HL-60 (cell line): ENCODE measurements around the gene DLGAP3.

Source experiments
- DNase-seq, 2 experiments: peaks; one replicate each; pipeline ENCODE4 v3.0.0-alpha.2; 2010 to 2020; ENCODE audit warnings: low read depth in 1 of 2, low spot score in 1 of 2
- H3K27ac ChIP-seq: fragments of 250-450 bp; sonication (Bioruptor Pico); replicated peaks from 2 replicates; pipeline ENCODE4 v1.5.1; 2020; ENCODE audit warnings: mild to moderate bottlenecking, moderate library complexity
- H3K27me3 ChIP-seq: fragments of 250-450 bp; sonication (Bioruptor Pico); 2 replicates; pipeline ENCODE4 v1.5.1; 2021; ENCODE audit warnings: mild to moderate bottlenecking, moderate library complexity; ENCODE audit not compliant: insufficient read depth, poor library complexity, severe bottlenecking
- H3K4me3 ChIP-seq: replicated peaks from 2 replicates; pipeline ENCODE4 v1.5.1; 2011; ENCODE audit warnings: mild to moderate bottlenecking, control low read depth, low read length; ENCODE audit not compliant: insufficient read depth
- CTCF ChIP-seq: IDR thresholded peaks from one replicate; pipeline ENCODE4 v1.5.1; 2011; ENCODE audit warnings: low read length, control low read depth, inconsistent platforms; ENCODE audit not compliant: insufficient read depth
- GABPA ChIP-seq: IDR thresholded peaks from 2 replicates; pipeline ENCODE4 v1.6.1; 2012; ENCODE audit warnings: low read depth
- POLR2AphosphoS5 ChIP-seq: IDR thresholded peaks from 2 replicates; pipeline ENCODE4 v1.6.1; 2012; ENCODE audit warnings: low read depth
- REST ChIP-seq: IDR thresholded peaks from 2 replicates; pipeline ENCODE4 v1.6.1; 2012; ENCODE audit warnings: low read depth; ENCODE audit not compliant: insufficient replicate concordance
- SPI1 ChIP-seq: IDR thresholded peaks from 2 replicates; pipeline ENCODE4 v1.6.1; 2012; ENCODE audit warnings: low read depth, mild to moderate bottlenecking, borderline replicate concordance
- long read RNA-seq: library from polyadenylated mRNA; unstranded; transcript quantifications from one replicate; pipeline ENCODE4 v2.0.0, GENCODE V29; 2020

The DLGAP3 gene
- long read RNA-seq: 0 reads

- peaks cover 36% of the 10 kb centered on the region for H3K27me3 ChIP-seq
- H3K27ac ChIP-seq: no peak within 1 kb of the TSS
- no peak within 1 kb of the TSS for H3K4me3 ChIP-seq
- no peak for DNase-seq
- no peak for TF ChIP-seq CTCF
- TF ChIP-seq REST: no peak
- no peak for TF ChIP-seq SPI1
- no peak for TF ChIP-seq POLR2AphosphoS5
- no peak for TF ChIP-seq GABPA
These were observed at the start of gene DLGAP3 for GRCh38 chr1:34929497-34929852. Gene DLGAP3, minus strand, starts transcription at chr1:34929650. Its CDS starts 24,267 bp downstream, at chr1:34905383.

GRCh38 chr1:34978921-34979320, 49.5 kb upstream of the DLGAP3 start:
- no peak for DNase-seq
- H3K27ac ChIP-seq: no peak overlapping the region

GRCh38 chr1:34977858-34978257, 48.4 kb upstream of the DLGAP3 start:
- TF ChIP-seq GABPA: no peak
- TF ChIP-seq REST: no peak
- no peak for TF ChIP-seq CTCF
- no peak for TF ChIP-seq POLR2AphosphoS5
- TF ChIP-seq SPI1: no peak
- Histone ChIP-seq H3K27ac (no peak overlapping the region), H3K27me3 (no peaks in the 10 kb centered on the region), H3K4me3 (no peak overlapping the region)
- no peak for DNase-seq

More at GRCh38 chr1:34978921-34979320, 49.5 kb upstream of the DLGAP3 start:
- H3K4me3 ChIP-seq: no peak overlapping the region
- H3K27me3 ChIP-seq: no peaks in the 10 kb centered on the region
- TF ChIP-seq SPI1: no peak
- no peak for TF ChIP-seq GABPA
- no peak for TF ChIP-seq POLR2AphosphoS5
- TF ChIP-seq REST: no peak
- TF ChIP-seq CTCF: no peak
